Measurements from ENCODE around the gene RPL38. TPM values are rescaled to one million over a fixed set of nuclear protein-coding genes. Genes with fewer than 3 reads are reported as not detected.

Gene RPL38
- polyA plus RNA-seq, 1 of the 3 experiments (the other 2 are of a cell fraction), result 4,154 TPM

- Histone ChIP-seq H3K4me1 (ENCODE audit: control insufficient read depth in 1 of 2, insufficient read depth in 2 of 2, low read depth in 1 of 2, low read length in 1 of 2) (peaks cover 22 to 51% of the 10 kb centered on the region in 2 experiments), H3K9me2 (no peaks in the 10 kb centered on the region), H2AFZ (ENCODE audit: low read depth) (no peak overlapping the region), H3K27ac (ENCODE audit: low read depth in 2 of 2, low read length in 1 of 2) (peak overlapping the region in 1 of 2 experiments; percentile 81; a peak in 1 of 4 replicates), H3F3A (replicated peaks; ENCODE audit: insufficient read depth) (peaks cover 49% of the 10 kb centered on the region), H3K36me3 (replicated peaks in 1 of 2; ENCODE audit: control insufficient read depth in 1 of 2, insufficient read depth in 2 of 2, low read length in 1 of 2) (peaks cover 36 to 59% of the 10 kb centered on the region in 2 experiments), H3K9ac (peak overlapping the region; percentile 98), H3K79me2 (ENCODE audit: insufficient read depth) (peaks cover 57% of the 10 kb centered on the region), H3K27me3 (ENCODE audit: insufficient read depth) (no peaks in the 10 kb centered on the region), H4K20me1 (ENCODE audit: insufficient read depth) (peaks cover 60% of the 10 kb centered on the region), H3K4me2 (peak overlapping the region; percentile 93), H3K4me3 (ENCODE audit: low read depth in 2 of 2, low read length in 1 of 2) (peak overlapping the region; percentile 72 to 99), H3K9me3 (no peaks in the 10 kb centered on the region)
- no peak for DNase-seq
- ChIA-PET POLR2A (interaction anchor here (0.7 to 1.4 kb wide), 2 partner anchors 10 to 13 kb away, joined by 3 read pairs; no protein-coding TSS in a partner anchor), CTCF (interaction anchor here (1.0 to 9.1 kb wide), 7 partner anchors 10 to 385 kb away, joined by 3 to 284 read pairs (median 3); no protein-coding TSS in a partner anchor)
- TF ChIP-seq TAF1 (IDR thresholded peaks at IDR 0.05; ENCODE audit: borderline replicate concordance, low read depth, low read length) (no peak), ZBTB33 (IDR thresholded peaks at IDR 0.05; ENCODE audit: borderline replicate concordance, low read depth) (no peak), EP300 (IDR thresholded peaks at IDR 0.05; ENCODE audit: borderline replicate concordance in 1 of 2, low read depth in 1 of 2, low read length in 1 of 2) (no peak), MAX (IDR thresholded peaks at IDR 0.05; ENCODE audit: low read depth) (no peak), YY1 (IDR thresholded peaks at IDR 0.05; ENCODE audit: low read depth) (no peak), POLR2AphosphoS5 (IDR thresholded peaks at IDR 0.05; ENCODE audit: low read depth, low read length) (no peak), CHD2 (IDR thresholded peaks at IDR 0.05; ENCODE audit: low read length, partially characterized antibody) (no peak), GATA2 (CRISPR knock-in tag; IDR thresholded peaks at IDR 0.05) (no peak)
- WGBS (ENCODE audit: low lambda C conversion rate), result 62% methylated on average over 3 of the region's 3 CpGs
Observed at GRCh38 chr17:74205274-74205673, 1.8 kb downstream of the RPL38 start.

GRCh38 chr17:74206332-74206818 is 2.9 kb downstream of the RPL38 start:
- Histone ChIP-seq H2AFZ (ENCODE audit: low read depth) (no peak overlapping the region), H3K9me2 (no peaks in the 10 kb centered on the region), H4K20me1 (ENCODE audit: insufficient read depth) (peaks cover 67% of the 10 kb centered on the region), H3F3A (replicated peaks; ENCODE audit: insufficient read depth) (peaks cover 59% of the 10 kb centered on the region), H3K9me3 (no peaks in the 10 kb centered on the region), H3K4me3 (ENCODE audit: low read depth in 2 of 2, low read length in 1 of 2) (no peak overlapping the region), H3K27ac (ENCODE audit: low read depth in 2 of 2, low read length in 1 of 2) (peak overlapping the region in 1 of 2 experiments; percentile 25; a peak in 1 of 4 replicates), H3K36me3 (replicated peaks in 1 of 2; ENCODE audit: control insufficient read depth in 1 of 2, insufficient read depth in 2 of 2, low read length in 1 of 2) (peaks cover 45 to 67% of the 10 kb centered on the region in 2 experiments), H3K27me3 (ENCODE audit: insufficient read depth) (no peaks in the 10 kb centered on the region), H3K79me2 (ENCODE audit: insufficient read depth) (peaks cover 57% of the 10 kb centered on the region), H3K4me1 (ENCODE audit: control insufficient read depth in 1 of 2, insufficient read depth in 2 of 2, low read depth in 1 of 2, low read length in 1 of 2) (peaks cover 22 to 62% of the 10 kb centered on the region in 2 experiments), H3K4me2 (peak overlapping the region; percentile 93; the same call in 1 of the 2 replicates), H3K9ac (no peak overlapping the region; the same call in 1 of the 2 replicates)
- CTCF ChIA-PET, result interaction anchor here (0.9 to 2.7 kb wide), 2 partner anchors 14 to 90 kb away, joined by 3 to 8 read pairs; no protein-coding TSS in a partner anchor
- TF ChIP-seq ELF1 (IDR thresholded peaks at IDR 0.05) (no peak), RFX5 (IDR thresholded peaks at IDR 0.05; ENCODE audit: low read length) (no peak), USF1 (IDR thresholded peaks at IDR 0.05; ENCODE audit: borderline replicate concordance, low read depth) (no peak), NRF1 (IDR thresholded peaks at IDR 0.05; ENCODE audit: low read depth, low read length) (no peak), RCOR1 (IDR thresholded peaks at IDR 0.05; ENCODE audit: low read length) (no peak), FOXJ3 (CRISPR knock-in tag; IDR thresholded peaks at IDR 0.05) (no peak)
- POLR2A ChIA-PET, result interaction anchor here (0.6 to 1.1 kb wide), 3 partner anchors 12 to 348 kb away, joined by 3 to 5 read pairs (median 3); no protein-coding TSS in a partner anchor
- DNase-seq, result no peak
- 75% methylated on average over 5 of the region's 5 CpGs for WGBS (ENCODE audit: low lambda C conversion rate)

All from SK-N-SH (cell line).